ENCODE results near the gene CMIP.
"Not testable (repeated sequence)": the region's sequence is repeated elsewhere in the genome, so short reads cannot be mapped to it uniquely, and the experiment has no call there.

The CMIP gene

GRCh38 chr16:81417210-81417609 is 27.4 kb upstream of the CMIP start:
- no peak for TF ChIP-seq CTCF (IDR thresholded peaks at IDR 0.05; ENCODE audit: low read depth, low read length, missing control alignments)
- H3K36me3 ChIP-seq (replicated peaks) = no peaks in the 10 kb centered on the region
- in situ Hi-C loops (cut with HindIII; ENCODE audit: low pct_ligation_motif_present, low sequenced_read_pairs) = no loop called here

DNA sequence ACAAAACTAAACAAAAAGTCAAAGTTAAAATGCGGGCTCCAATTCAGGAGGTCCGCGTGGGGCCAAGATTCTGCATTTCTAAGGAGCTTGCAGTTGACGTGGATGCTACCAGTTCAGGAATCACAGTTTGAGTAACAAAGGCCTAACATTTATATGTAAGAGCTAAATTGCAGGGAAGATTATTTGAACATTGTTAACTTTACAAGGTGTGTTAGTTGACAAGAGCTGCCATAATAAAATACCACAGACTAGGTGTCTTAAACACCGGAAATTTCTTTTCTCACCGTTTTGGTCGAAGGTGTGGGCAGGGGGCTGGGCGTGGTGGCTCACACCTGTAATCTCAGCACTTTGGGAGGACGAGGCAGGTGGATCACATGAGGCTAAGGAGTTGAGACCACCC is 24.8 kb upstream of the CMIP start:
- DNase-seq = no peak
- no peak overlapping the region for H3K27ac ChIP-seq
- TF ChIP-seq CTCF (IDR thresholded peaks at IDR 0.05; ENCODE audit: low read depth, low read length, missing control alignments) = no peak
- H3K27me3 ChIP-seq (replicated peaks) = no peaks in the 10 kb centered on the region
- no peaks in the 10 kb centered on the region for H3K36me3 ChIP-seq (replicated peaks)
- in situ Hi-C loops (cut with HindIII; ENCODE audit: low pct_ligation_motif_present, low sequenced_read_pairs) = no loop called here
- no peak overlapping the region for H3K4me3 ChIP-seq (ENCODE audit: low read depth, low read length)

More at GRCh38 chr16:81417210-81417609, 27.4 kb upstream of the CMIP start:
- Histone ChIP-seq H3K4me3 (ENCODE audit: low read depth, low read length) (no peak overlapping the region), H3K27ac (no peak overlapping the region), H3K27me3 (replicated peaks) (no peaks in the 10 kb centered on the region)
- DNase-seq = no peak

GRCh38 chr16:81421126-81421525 is 23.5 kb upstream of the CMIP start:
- TF ChIP-seq CTCF (IDR thresholded peaks at IDR 0.05; ENCODE audit: low read depth, low read length, missing control alignments) = no peak
- DNase-seq = no peak
- in situ Hi-C loops (cut with HindIII; ENCODE audit: low pct_ligation_motif_present, low sequenced_read_pairs) = no loop called here
- H3K27ac ChIP-seq = no peak overlapping the region
- H3K36me3 ChIP-seq (replicated peaks) = no peaks in the 10 kb centered on the region
- no peaks in the 10 kb centered on the region for H3K27me3 ChIP-seq (replicated peaks)
- no peak overlapping the region for H3K4me3 ChIP-seq (ENCODE audit: low read depth, low read length)

DNA sequence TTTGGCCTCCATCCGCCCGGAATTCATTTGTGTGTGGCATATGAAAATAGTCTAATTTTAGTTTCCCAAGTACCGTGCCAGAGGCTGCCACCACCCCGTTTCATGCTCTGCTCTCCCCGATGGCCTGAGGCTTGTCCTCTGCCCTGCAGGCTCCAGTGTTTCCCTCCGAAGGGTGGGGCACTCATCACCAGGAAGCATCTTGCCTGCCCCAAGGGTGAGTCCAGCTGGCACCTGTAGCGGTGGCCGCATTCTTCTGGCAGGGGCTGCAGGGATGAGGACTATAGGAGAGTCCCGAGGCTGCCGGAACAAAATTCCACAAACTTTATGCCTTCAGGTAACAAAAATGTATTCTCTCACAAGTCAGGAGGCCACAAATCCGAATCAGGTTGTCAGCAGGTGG is 23.1 kb upstream of the CMIP start:
- in situ Hi-C loops (cut with HindIII; ENCODE audit: low pct_ligation_motif_present, low sequenced_read_pairs) = no loop called here
- no peaks in the 10 kb centered on the region for H3K27me3 ChIP-seq (replicated peaks)
- H3K27ac ChIP-seq = no peak overlapping the region
- no peak overlapping the region for H3K4me3 ChIP-seq (ENCODE audit: low read depth, low read length)
- H3K36me3 ChIP-seq (replicated peaks) = no peaks in the 10 kb centered on the region
- TF ChIP-seq CTCF (IDR thresholded peaks at IDR 0.05; ENCODE audit: low read depth, low read length, missing control alignments) = no peak
- DNase-seq = no peak

GRCh38 chr16:81422153-81422552 is 22.5 kb upstream of the CMIP start:
- H3K27me3 ChIP-seq (replicated peaks); H3K4me3 ChIP-seq (ENCODE audit: low read depth, low read length); H3K27ac ChIP-seq; in situ Hi-C loops (cut with HindIII; ENCODE audit: low pct_ligation_motif_present, low sequenced_read_pairs); DNase-seq; H3K36me3 ChIP-seq (replicated peaks): not testable (repeated sequence)

DNA sequence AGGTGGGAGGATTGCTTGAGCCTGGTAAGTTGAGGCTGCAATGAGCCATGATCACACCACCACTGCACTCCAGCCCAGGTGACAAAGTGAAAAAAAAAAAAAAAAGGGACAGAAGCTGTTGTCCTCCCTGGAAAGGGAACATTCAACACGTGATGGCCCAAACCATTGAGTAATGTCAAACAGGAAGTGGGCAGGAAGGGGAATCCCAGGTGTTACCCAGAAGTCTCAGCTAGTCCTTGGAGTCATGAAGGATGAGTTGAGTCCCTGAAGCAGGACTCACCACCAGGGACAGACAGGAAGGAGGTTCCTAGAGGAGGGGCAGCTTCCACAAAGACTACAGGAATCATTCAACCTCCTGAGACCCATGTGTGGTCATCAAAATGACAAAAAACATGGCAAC is 19.8 kb upstream of the CMIP start:
- Histone ChIP-seq H3K27ac (no peak overlapping the region), H3K4me3 (ENCODE audit: low read depth, low read length) (no peak overlapping the region), H3K27me3 (replicated peaks) (no peaks in the 10 kb centered on the region), H3K36me3 (replicated peaks) (no peaks in the 10 kb centered on the region)
- TF ChIP-seq CTCF (IDR thresholded peaks at IDR 0.05; ENCODE audit: low read depth, low read length, missing control alignments) = no peak
- in situ Hi-C loops (cut with HindIII; ENCODE audit: low pct_ligation_motif_present, low sequenced_read_pairs) = no loop called here
- no peak for DNase-seq
